NCI-H2196 (cell line): ENCODE results near the gene CDK8.
A peak's percentile ranks its signal among the peaks of the same experiment; 100 is the strongest.
"Not testable (repeated sequence)": the region's sequence is repeated elsewhere in the genome, so short reads cannot be mapped to it uniquely, and the experiment has no call there.

Experiments
- DNase-seq: peaks from one replicate; lab custom pipeline; 2025; ENCODE audit not compliant: unreplicated experiment; lab: John Stamatoyannopoulos, UW

Gene CDK8

DNA sequence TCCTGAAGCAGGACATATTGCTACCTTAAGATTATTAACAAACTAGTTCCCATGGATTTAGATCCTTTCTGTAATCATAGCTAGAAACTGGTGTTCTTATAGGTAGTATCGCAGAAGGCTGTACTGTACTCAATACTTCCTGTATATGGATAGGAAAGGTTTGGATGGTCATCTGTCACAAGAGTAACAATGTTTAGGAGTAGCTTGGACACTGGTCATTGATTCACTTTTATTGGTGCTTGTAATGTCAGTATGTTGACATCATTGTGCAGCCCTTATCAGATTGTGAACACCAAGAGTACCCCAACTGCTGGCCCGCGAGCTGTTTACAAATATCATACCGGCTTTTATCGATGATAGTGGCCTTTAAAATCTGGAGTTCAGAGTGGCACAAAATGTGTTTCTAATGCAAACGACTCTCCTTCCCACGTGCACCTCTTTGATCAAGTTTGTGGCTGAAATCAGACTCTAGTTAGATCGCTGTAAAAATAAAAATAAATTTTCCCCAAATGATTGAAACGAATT, 605 bp upstream of the CDK8 start:
- no peak for DNase-seq

GRCh38 chr13:26254583-26255111, 718 bp downstream of the CDK8 start:
- DNase-seq: peak; percentile 3

GRCh38 chr13:26255115-26255514, 1.2 kb downstream of the CDK8 start:
- DNase-seq: no peak

DNA sequence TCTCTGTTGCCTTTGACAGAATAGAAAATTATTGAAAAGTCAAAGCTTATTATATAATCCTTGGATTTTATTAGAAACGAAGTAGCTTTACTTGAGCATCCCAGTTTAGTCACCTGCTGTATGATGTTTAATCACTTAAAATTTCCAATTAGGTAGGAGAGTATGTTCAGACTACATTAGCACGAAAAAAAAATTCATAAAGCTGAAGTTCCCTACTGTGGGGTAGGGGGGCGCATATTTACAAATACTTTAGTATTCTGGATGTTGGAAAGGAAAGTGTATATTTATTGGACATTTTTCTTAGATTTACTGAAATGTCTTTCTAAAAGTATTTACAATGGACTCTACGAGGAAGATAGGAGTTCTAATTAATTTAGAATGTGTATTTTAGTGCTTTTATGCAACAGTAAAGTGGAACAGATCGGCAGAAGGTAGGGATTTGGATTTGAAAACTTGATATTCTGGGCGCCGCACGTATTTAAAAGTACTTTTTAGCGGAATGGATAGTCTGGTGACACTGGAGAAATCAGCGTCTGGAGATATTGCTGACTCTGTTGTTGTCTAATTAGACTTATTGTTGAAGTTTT, 1.9 kb downstream of the CDK8 start:
- DNase-seq: no peak

- no peak for DNase-seq
Measured at GRCh38 chr13:26257049-26257448, 3.1 kb downstream of the CDK8 start.

DNA sequence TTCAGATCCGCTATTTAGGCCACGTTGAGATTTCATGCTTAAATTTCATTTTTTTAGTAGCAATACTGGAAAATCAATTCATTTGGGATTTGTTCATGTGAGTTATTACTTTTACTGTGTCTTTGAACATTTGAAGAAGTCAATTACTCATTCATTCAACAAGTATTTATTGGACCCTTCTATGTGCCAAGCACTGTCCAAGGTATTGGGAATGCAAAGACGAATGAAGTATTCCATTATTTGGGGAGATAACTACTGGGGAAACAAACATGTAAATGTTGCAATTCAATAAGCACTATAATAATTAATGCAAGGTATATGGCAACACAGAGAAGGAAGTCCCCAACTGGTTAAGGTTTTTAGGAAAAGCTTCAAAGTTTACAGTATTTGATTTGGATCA, 5.7 kb downstream of the CDK8 start:
- no peak for DNase-seq

DNA sequence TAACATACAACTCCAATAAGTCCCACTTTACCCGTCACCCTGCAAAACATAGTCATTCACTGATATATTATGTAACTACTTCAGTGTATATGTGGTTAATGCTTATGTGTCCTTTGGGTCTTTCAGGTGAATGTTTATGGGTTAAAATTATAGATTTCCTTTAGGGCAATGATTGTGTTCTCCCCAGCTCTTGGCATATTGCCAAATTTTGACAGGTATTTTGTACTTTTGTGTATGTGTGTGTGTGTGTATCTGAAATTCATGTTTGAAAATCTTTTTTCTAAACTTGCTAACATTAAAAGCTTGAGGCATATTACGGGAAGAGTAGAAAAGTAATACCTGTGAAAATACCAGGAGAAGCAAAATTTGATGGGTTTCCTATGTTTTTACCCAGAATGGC, 8.2 kb downstream of the CDK8 start:
- DNase-seq: no peak

DNA sequence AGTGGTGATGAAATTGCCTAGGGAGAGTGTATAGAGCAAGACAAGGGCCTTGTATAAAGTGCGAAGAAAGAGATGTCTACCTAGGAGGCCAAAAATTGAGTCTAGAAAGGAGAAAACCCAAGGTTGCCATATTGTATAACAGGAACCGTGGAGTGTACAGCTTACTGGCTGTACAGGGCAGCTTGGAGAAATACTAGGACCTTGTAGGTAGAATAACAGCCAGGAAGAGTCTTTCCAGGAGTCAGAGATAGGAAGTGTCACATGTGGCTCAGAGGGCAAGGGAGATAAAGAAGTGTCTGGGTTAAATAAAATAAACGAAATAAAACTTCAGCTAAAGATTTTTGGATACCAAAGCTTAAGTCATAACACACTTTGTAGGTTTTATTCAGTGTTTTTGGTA, 12.4 kb downstream of the CDK8 start:
- no peak for DNase-seq

DNA sequence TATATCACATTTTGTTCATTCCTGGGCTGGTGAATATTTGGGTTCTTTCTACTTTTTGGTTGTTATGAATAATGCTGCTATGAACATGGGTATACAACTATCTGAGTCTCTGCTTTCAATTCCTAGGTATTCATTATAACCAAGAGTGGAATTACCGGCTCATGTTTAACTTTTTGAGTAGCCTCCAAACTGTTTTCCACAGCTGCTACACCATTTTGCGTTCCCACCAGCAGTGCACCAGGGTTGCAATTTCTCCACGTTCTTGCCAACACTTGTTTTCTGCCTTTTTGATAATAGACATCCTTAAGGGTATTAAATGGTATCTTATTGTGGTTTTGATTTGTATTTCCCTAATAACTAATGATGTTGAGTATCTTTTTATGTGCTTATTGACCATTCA, 16.8 kb downstream of the CDK8 start:
- DNase-seq: no peak

DNA sequence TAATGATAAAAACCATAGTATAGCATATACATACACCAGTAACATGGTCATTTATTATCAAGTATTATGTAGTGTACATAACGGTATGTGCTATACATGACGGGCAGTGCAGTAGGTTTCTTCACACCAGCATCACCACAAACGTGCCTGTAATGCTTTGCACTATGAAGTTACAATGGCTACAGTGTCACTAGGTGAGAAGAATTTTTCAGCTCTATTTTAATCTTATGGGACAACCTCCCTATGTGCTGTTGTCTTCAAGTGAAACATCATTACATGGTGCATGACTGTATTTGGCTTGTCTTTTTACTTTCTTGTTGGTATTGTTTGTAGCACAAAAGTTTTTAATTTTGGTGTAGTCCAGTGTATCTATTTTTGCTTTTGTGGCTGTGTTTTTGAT, 18.7 kb downstream of the CDK8 start:
- DNase-seq: no peak

GRCh38 chr13:26280295-26280694, 26.4 kb downstream of the CDK8 start:
- no peak for DNase-seq

GRCh38 chr13:26280822-26281221, 26.9 kb downstream of the CDK8 start:
- DNase-seq: no peak

DNA sequence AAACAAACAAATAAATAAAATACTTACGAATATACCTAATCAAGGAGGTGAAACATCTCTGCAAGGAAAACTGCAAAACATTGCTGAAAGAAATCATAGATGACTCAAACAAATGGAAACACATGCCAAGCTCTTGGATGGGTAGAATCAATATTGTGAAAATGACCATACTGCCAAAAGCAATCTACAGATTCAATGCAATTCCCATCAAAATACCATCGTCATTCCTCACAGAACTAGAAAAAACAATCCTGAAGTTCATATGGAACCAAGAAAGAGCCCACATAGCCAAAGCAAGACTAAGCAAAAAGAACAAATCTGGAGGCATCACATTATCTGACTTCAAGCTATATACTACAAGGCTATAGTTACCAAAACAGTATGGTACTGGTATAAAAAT, 32.0 kb downstream of the CDK8 start:
- DNase-seq: not testable (repeated sequence)

GRCh38 chr13:26288838-26289237, 34.9 kb downstream of the CDK8 start:
- not testable (repeated sequence) for DNase-seq

DNA sequence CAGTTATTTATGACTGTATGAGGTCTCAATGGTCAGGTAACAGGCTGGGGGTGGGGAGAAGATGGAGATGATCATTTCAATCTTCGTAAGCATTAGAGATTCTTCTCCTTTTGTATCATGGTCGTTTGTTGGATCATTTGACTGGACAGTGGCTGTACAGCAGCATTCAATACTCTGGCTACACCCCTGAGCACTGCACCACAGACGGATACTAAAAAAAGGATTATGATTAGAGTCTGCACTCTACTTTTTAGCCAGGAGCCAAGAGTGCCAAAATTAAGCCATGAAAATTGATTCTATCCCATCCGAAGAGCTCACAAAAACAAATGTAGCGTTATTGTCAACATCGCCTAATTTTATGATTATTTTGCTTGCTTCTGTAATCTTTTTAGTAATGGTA, 41.9 kb downstream of the CDK8 start:
- no peak for DNase-seq

DNA sequence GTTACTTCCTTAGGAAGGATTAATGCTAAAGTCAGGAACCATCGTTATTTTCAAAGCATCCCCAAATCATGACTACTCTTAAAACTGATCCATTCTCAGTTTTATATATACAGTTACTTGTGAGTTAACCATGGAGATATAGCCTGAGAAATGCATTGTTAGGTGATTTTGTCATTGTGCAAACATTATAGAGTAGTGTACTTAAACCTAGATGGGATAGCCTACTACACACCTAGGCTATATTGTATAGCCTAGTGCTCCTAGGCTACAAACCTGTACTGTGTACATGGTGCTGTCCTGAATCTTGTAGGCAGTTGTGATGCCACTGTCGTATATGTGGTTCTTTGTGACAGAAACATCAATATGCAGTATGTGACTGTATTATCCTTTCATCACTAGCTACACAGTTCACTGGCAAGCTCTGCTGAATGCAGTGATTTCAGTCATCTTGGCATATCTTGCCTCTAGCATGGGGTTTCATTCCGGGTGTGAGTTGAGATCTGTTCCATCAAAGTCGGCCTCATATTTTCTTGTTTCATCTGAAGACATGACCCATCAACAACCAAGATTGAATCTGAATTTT, 45.3 kb downstream of the CDK8 start:
- no peak for DNase-seq

GRCh38 chr13:26300140-26300539, 46.2 kb downstream of the CDK8 start:
- no peak for DNase-seq

DNA sequence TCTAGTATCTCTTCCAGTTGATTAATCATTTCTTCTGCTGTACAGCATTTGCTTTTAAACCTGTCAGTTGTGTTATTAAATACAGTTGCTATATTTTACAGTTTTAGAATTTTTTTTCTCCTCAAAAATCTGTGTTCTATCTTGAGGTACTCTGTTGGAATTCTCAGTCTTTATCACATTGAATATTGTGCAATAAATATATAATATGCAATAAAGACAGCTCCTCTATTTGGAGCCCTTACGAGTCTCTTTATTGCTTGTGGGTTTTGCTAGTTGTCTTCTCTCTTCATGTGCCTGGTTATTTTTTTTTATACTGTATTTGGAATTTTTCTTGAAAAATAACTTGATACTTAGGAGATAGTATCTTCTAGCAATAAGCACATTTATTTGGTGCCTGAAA, 51.7 kb downstream of the CDK8 start:
- DNase-seq: no peak

DNA sequence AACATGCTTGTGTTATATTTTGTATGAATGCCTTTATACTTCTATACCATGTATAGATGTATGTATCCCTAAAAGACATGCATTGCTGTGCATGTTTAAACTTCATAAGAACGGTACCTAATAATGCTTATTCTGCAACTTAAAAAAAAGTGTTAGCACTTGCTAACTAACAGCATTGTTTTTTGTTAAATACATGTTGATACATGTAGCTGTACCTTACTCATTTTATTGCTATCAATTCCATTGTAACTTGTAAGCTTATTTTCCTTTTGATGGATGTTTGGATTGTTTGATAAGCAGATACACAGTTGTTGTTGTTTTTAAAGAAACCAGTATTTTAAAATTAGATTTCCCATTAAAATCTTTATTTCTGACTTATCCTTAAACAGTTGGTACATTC, 53.8 kb downstream of the CDK8 start:
- no peak for DNase-seq

DNA sequence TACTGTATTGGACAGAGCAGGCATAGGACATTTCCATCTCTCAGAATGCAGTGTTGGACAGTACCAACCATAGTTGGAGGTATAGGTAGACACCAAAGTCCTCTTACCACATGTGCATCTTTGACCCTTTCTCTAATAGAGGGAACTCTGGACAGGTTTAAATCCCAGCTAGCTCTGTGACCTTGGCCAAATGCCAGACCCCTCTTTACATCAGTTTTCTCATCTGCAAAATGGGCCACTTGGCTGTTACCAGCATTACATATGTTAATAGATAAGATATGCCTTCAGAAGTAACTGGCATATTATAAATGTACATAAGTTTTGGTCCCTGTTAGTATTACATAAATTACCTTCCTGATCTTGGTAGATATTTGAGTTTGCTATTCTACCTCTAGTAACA, 54.3 kb downstream of the CDK8 start:
- no peak for DNase-seq

GRCh38 chr13:26308836-26309235, 54.9 kb downstream of the CDK8 start:
- DNase-seq: no peak

- no peak for DNase-seq
Measured at GRCh38 chr13:26310003-26310402, 56.1 kb downstream of the CDK8 start.

DNA sequence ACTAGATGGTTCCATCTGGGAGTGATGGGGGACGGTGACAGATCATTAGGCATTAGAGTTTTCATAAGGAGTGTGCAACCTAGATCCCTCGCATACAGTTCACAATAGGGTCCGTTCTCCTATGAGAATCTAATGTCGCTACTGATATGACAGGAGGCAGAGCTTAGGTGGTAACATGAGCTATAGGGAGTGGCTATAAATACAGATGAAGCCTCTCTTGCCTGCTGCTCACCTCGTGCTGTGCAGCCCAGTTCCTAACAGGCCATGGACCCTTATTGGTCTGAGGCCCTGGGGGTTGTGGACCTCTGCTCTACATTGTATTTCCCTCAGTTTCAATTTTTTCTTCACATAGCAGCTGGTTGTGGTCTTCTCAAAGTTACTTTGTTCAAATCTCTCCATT, 56.5 kb downstream of the CDK8 start:
- DNase-seq: no peak
